GM23248 (cell line): ENCODE data around the gene GPER1.

Experiments
- EZH2 ChIP-seq: fragments of 200-600 bp; sonication (generic); IDR thresholded peaks from 2 replicates; pipeline ENCODE4 v1.6.1; 2018; ENCODE audit warnings: antibody characterized with exemption, mild to moderate bottlenecking; ENCODE audit not compliant: insufficient read depth, poor library complexity, severe bottlenecking
- EZH2phosphoT487 ChIP-seq: fragments of 200-600 bp; sonication (generic); IDR thresholded peaks from 2 replicates; pipeline ENCODE4 v1.6.1; 2018; ENCODE audit warnings: antibody characterized with exemption, moderate library complexity, mild to moderate bottlenecking, low read depth; ENCODE audit not compliant: insufficient read depth

- TF ChIP-seq EZH2 (no peak), EZH2phosphoT487 (no peak)
Observed at GRCh38 chr7:1100834-1101562, 13.1 kb downstream of the GPER1 start.
